ENCODE measurements around the gene GUCD1.
"Not testable (repeated sequence)": the region's sequence is repeated elsewhere in the genome, so short reads cannot be mapped to it uniquely, and the experiment has no call there.

DNA sequence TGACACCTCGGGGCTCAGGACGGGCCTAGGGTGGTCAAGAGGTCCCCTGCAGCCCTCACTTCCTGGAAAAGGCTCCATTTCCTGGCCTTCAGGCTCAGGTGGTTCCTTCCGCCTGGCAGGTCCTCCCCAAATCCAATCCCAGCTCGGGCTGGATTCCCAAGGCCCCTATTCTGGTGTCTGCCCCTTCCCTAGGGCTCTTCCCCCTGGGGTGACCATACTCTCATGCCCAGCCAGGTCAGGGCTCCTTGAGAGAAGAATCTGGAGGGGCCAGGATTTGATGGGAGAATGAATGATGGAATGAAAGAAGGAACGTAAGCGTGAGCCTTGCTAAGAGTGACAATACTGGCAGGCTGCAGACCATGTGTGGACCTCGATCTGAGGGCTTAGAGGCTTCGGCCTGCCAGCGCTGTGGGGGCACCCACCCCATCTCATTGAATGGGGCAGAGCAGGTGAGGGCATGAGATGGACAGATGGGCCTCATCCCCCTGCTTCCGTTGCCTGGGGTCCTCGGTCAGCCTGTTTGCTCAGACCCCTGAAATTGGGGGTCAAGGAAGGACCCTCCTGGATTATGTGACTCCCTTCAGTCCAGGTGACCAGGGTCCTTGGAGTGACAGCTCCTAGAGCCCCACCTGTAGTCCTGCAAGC, 47.3 kb upstream of the GUCD1 start:
- TF ChIP-seq, protein P1, sequence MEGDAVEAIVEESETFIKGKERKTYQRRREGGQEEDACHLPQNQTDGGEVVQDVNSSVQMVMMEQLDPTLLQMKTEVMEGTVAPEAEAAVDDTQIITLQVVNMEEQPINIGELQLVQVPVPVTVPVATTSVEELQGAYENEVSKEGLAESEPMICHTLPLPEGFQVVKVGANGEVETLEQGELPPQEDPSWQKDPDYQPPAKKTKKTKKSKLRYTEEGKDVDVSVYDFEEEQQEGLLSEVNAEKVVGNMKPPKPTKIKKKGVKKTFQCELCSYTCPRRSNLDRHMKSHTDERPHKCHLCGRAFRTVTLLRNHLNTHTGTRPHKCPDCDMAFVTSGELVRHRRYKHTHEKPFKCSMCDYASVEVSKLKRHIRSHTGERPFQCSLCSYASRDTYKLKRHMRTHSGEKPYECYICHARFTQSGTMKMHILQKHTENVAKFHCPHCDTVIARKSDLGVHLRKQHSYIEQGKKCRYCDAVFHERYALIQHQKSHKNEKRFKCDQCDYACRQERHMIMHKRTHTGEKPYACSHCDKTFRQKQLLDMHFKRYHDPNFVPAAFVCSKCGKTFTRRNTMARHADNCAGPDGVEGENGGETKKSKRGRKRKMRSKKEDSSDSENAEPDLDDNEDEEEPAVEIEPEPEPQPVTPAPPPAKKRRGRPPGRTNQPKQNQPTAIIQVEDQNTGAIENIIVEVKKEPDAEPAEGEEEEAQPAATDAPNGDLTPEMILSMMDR (IDR thresholded peaks at IDR 0.05): not testable (repeated sequence)
- not testable (repeated sequence) for TF ChIP-seq POLR2A (IDR thresholded peaks at IDR 0.05)

Data from adrenal gland (tissue), 5 donors.